Measurements from ENCODE around the gene ARHGEF2. TPM values are rescaled to one million over a fixed set of nuclear protein-coding genes. Genes with fewer than 3 reads are reported as not detected.
A peak's percentile ranks its signal among the peaks of the same experiment; 100 is the strongest.

ARHGEF2 gene
- total and polyA plus RNA-seq, 2 of the 13 experiments (the other 11 are each of a cell fraction or from before 2014, with no cell fraction given): 16.1 to 32.1 TPM

- no peak for TF ChIP-seq CENPBD1 (CRISPR knock-in tag; IDR thresholded peaks at IDR 0.05; ENCODE audit: borderline replicate concordance, low read depth)
- no peak for TF ChIP-seq PAWR (CRISPR knock-in tag; IDR thresholded peaks at IDR 0.05; ENCODE audit: borderline replicate concordance)
- TF ChIP-seq ELF1 (CRISPR knock-in tag; IDR thresholded peaks at IDR 0.05): peak; percentile 68; the same call in 1 of the 2 replicates
- peak; percentile 80 for TF ChIP-seq HNF1B (CRISPR knock-in tag; IDR thresholded peaks at IDR 0.05)
- TF ChIP-seq FOSL2 (CRISPR knock-in tag; IDR thresholded peaks at IDR 0.05): peak; percentile 29; the same call in 1 of the 2 replicates
- TF ChIP-seq ZNF556 (CRISPR knock-in tag; IDR thresholded peaks at IDR 0.05; ENCODE audit: borderline replicate concordance): no peak
- no peak for TF ChIP-seq GMEB2 (CRISPR knock-in tag; IDR thresholded peaks at IDR 0.05; ENCODE audit: low read depth)
- no peak for TF ChIP-seq ZFP36 (IDR thresholded peaks at IDR 0.05; ENCODE audit: borderline replicate concordance, low read depth, low read length, partially characterized antibody)
- peak; percentile 69; the same call in 1 of the 2 replicates for TF ChIP-seq YEATS4 (CRISPR knock-in tag; IDR thresholded peaks at IDR 0.05; ENCODE audit: borderline replicate concordance)
- peak; percentile 86 for TF ChIP-seq HOXA3 (CRISPR knock-in tag; IDR thresholded peaks at IDR 0.05)
- TF ChIP-seq ZNF263 (CRISPR knock-in tag; IDR thresholded peaks at IDR 0.05): no peak
- TF ChIP-seq ZNF512 (CRISPR knock-in tag; IDR thresholded peaks at IDR 0.05): no peak
- TF ChIP-seq U2AF1 (optimal IDR thresholded peaks at IDR 0.05; ENCODE audit: low read depth, low read length): no peak
- no peak for TF ChIP-seq ZNF367 (CRISPR knock-in tag; IDR thresholded peaks at IDR 0.05; ENCODE audit: borderline replicate concordance)
- no peak for TF ChIP-seq GLMP (CRISPR knock-in tag; IDR thresholded peaks at IDR 0.05; ENCODE audit: borderline replicate concordance)
- no peak; the same call in 1 of the 2 replicates for TF ChIP-seq ZFY (CRISPR knock-in tag; IDR thresholded peaks at IDR 0.05)
- no peak for TF ChIP-seq FOXK1 (CRISPR knock-in tag; IDR thresholded peaks at IDR 0.05; ENCODE audit: borderline replicate concordance, low read depth)
- TF ChIP-seq TOPORS (CRISPR knock-in tag; IDR thresholded peaks at IDR 0.05): no peak
- no peak for TF ChIP-seq ERF (CRISPR knock-in tag; IDR thresholded peaks at IDR 0.05)
- no peak for TF ChIP-seq CENPX (CRISPR knock-in tag; IDR thresholded peaks at IDR 0.05)
- no peak for TF ChIP-seq TRIM24 (CRISPR knock-in tag; IDR thresholded peaks at IDR 0.05)
- no peak for TF ChIP-seq ZNF510 (CRISPR knock-in tag; IDR thresholded peaks at IDR 0.05; ENCODE audit: low read depth)
- TF ChIP-seq ARID2 (CRISPR knock-in tag; IDR thresholded peaks at IDR 0.05; ENCODE audit: borderline replicate concordance): no peak
Measured at GRCh38 chr1:155911156-155912055, 66.9 kb downstream of the ARHGEF2 start, which contains the start of gene RIT1 (continued).

All from HepG2 (cell line).